ENCODE data around the gene TMEM38B.

TMEM38B gene

GRCh38 chr9:105690742-105691141, 3.6 kb upstream of the TMEM38B start:
- H3K4me3 ChIP-seq (replicated peaks; ENCODE audit: insufficient read depth, low read length): no peak overlapping the region
- no peaks in the 10 kb centered on the region for H3K27me3 ChIP-seq (ENCODE audit: insufficient read depth, poor library complexity, severe bottlenecking)
- no peak overlapping the region for H3K27ac ChIP-seq (replicated peaks)
- DNase-seq (ENCODE audit: low read depth in 1 of 2, low spot score in 1 of 2): no peak
- TF ChIP-seq GABPA (IDR thresholded peaks at IDR 0.05; ENCODE audit: low read depth) (no peak), POLR2AphosphoS5 (IDR thresholded peaks at IDR 0.05; ENCODE audit: low read depth) (no peak), SPI1 (IDR thresholded peaks at IDR 0.05; ENCODE audit: borderline replicate concordance, low read depth) (no peak), CTCF (IDR thresholded peaks at IDR 0.05; ENCODE audit: insufficient read depth, low read length) (no peak), REST (IDR thresholded peaks at IDR 0.05; ENCODE audit: insufficient replicate concordance, low read depth) (no peak)

- DNase-seq (ENCODE audit: low read depth in 1 of 2, low spot score in 1 of 2): peak in 1 of 2 experiments; percentile 45
- no peak for TF ChIP-seq GABPA (IDR thresholded peaks at IDR 0.05; ENCODE audit: low read depth)
- no peak for TF ChIP-seq CTCF (IDR thresholded peaks at IDR 0.05; ENCODE audit: insufficient read depth, low read length)
- no peak for TF ChIP-seq REST (IDR thresholded peaks at IDR 0.05; ENCODE audit: insufficient replicate concordance, low read depth)
- TF ChIP-seq SPI1 (IDR thresholded peaks at IDR 0.05; ENCODE audit: borderline replicate concordance, low read depth): peak; percentile 72
- no peak for TF ChIP-seq POLR2AphosphoS5 (IDR thresholded peaks at IDR 0.05; ENCODE audit: low read depth)
- peak overlapping the region; percentile 84 for H3K4me3 ChIP-seq (replicated peaks; ENCODE audit: insufficient read depth, low read length)
- H3K27me3 ChIP-seq (ENCODE audit: insufficient read depth, poor library complexity, severe bottlenecking): no peaks in the 10 kb centered on the region
- H3K27ac ChIP-seq (replicated peaks): peak overlapping the region; percentile 38
Observed at GRCh38 chr9:105693435-105694189, 729 bp upstream of the TMEM38B start.

GRCh38 chr9:105694848-105695581, 674 bp downstream of the TMEM38B start:
- H3K27me3 ChIP-seq (ENCODE audit: insufficient read depth, poor library complexity, severe bottlenecking): no peaks in the 10 kb centered on the region
- TF ChIP-seq SPI1 (IDR thresholded peaks at IDR 0.05; ENCODE audit: borderline replicate concordance, low read depth) (peak; percentile 72; the same call in 1 of the 2 replicates), CTCF (IDR thresholded peaks at IDR 0.05; ENCODE audit: insufficient read depth, low read length) (no peak)
- H3K27ac ChIP-seq (replicated peaks): peak overlapping the region; percentile 76
- DNase-seq (ENCODE audit: low read depth in 1 of 2, low spot score in 1 of 2): peak; percentile 55 to 77
- peak overlapping the region; percentile 84 for H3K4me3 ChIP-seq (replicated peaks; ENCODE audit: insufficient read depth, low read length)

All from HL-60 (cell line).